Activated CD8-positive, alpha-beta memory T cell treated with anti-CD3 and anti-CD28 coated beads, Interleukin-2, amount 10 ng/mL, durations not matched to agents 7 days and 5 days (primary cell): ENCODE results near the gene MGAT5. TPM values are rescaled to one million over a fixed set of nuclear protein-coding genes. Genes with fewer than 3 reads are reported as not detected.

Source experiments
- ATAC-seq: fragments of 150-1000 bp; cut with Tn5 transposase; one replicate; pipeline ENCODE4 v1.10.0; 2021; ENCODE audit warnings: moderate library complexity
- CTCF ChIA-PET: fragments of 350-600 bp; sonication (Branson Sonifier 250); formaldehyde crosslinking; loops from one replicate; lab custom pipeline; 2021; ENCODE audit warnings: antibody characterized with exemption; lab: Charles Lee
- DNase-seq: peaks from one replicate; pipeline ENCODE4 v3.0.0-alpha.2; 2020
- H3K27ac Mint-ChIP-seq: one replicate; pipeline ENCODE4 v1.8.0; 2021; ENCODE audit warnings: mild to moderate bottlenecking, mixed read lengths
- H3K27me3 Mint-ChIP-seq: one replicate; pipeline ENCODE4 v1.8.0; 2021; ENCODE audit warnings: mixed read lengths
- H3K36me3 Mint-ChIP-seq: one replicate; pipeline ENCODE4 v1.8.0; 2021; ENCODE audit warnings: mild to moderate bottlenecking, mixed read lengths
- H3K4me1 Mint-ChIP-seq: one replicate; pipeline ENCODE4 v1.8.0; 2021; ENCODE audit warnings: mixed read lengths
- H3K4me3 Mint-ChIP-seq: one replicate; pipeline ENCODE4 v1.8.0; 2021; ENCODE audit warnings: mild to moderate bottlenecking, moderate library complexity, mixed read lengths
- H3K9me3 Mint-ChIP-seq: one replicate; pipeline ENCODE4 v1.8.0; 2022; ENCODE audit warnings: low read depth, mixed read lengths
- total RNA-seq, 2 experiments: library from RNA; stranded (reverse); gene quantifications; one replicate each; pipeline ENCODE4 v1.2.3, GENCODE V29; 2021

The MGAT5 gene
- total RNA-seq, 2 experiments from 2014 or later = 40.3 to 43.6 TPM

- Mint-ChIP-seq H3K36me3 (peaks cover 30% of the 10 kb centered on the region), H3K9me3 (no peaks in the 10 kb centered on the region), H3K27me3 (no peaks in the 10 kb centered on the region), H3K4me3 (no peak overlapping the region), H3K27ac (no peak overlapping the region), H3K4me1 (peaks cover 8% of the 10 kb centered on the region)
- CTCF ChIA-PET = interaction anchor here (1.1 kb wide), 1 partner anchor 9 kb away, joined by 3 read pairs; no protein-coding TSS in a partner anchor
- no peak for ATAC-seq
- no peak for DNase-seq
These were observed 92.3 kb downstream of the MGAT5 start for GRCh38 chr2:134346141-134346540.

- DNase-seq (no peak), ATAC-seq (peak; percentile 23)
- Mint-ChIP-seq H3K36me3 (peaks cover 35% of the 10 kb centered on the region), H3K4me1 (peaks cover 8% of the 10 kb centered on the region), H3K4me3 (no peak overlapping the region), H3K27me3 (no peaks in the 10 kb centered on the region), H3K27ac (no peak overlapping the region), H3K9me3 (no peaks in the 10 kb centered on the region)
- CTCF ChIA-PET = interaction anchor here (0.9 to 1.7 kb wide), 5 partner anchors 20 to 264 kb away, joined by 3 read pairs; no protein-coding TSS in a partner anchor
These were observed 93.9 kb downstream of the MGAT5 start for GRCh38 chr2:134347756-134348155.

- CTCF ChIA-PET = interaction anchor here (0.9 to 1.7 kb wide), 6 partner anchors 20 to 264 kb away, joined by 3 to 4 read pairs (median 3); no protein-coding TSS in a partner anchor
- ATAC-seq = peak; percentile 27
- Mint-ChIP-seq H3K27ac (peak overlapping the region; percentile 0), H3K27me3 (no peaks in the 10 kb centered on the region), H3K4me1 (peaks cover 8% of the 10 kb centered on the region), H3K4me3 (no peak overlapping the region), H3K36me3 (peaks cover 31% of the 10 kb centered on the region), H3K9me3 (no peaks in the 10 kb centered on the region)
- DNase-seq = no peak
These were observed 94.4 kb downstream of the MGAT5 start for GRCh38 chr2:134348239-134348638.

- Mint-ChIP-seq H3K27me3 (no peaks in the 10 kb centered on the region), H3K27ac (no peak overlapping the region), H3K9me3 (no peaks in the 10 kb centered on the region), H3K4me3 (no peak overlapping the region), H3K36me3 (peaks cover 31% of the 10 kb centered on the region), H3K4me1 (peaks cover 8% of the 10 kb centered on the region)
- CTCF ChIA-PET = interaction anchor here (1.2 to 1.7 kb wide), 3 partner anchors 21 to 63 kb away, joined by 3 to 4 read pairs (median 3); no protein-coding TSS in a partner anchor
- no peak for ATAC-seq
- DNase-seq = no peak
These were observed 94.9 kb downstream of the MGAT5 start for GRCh38 chr2:134348760-134349159.

GRCh38 chr2:134351016-134351415, 97.1 kb downstream of the MGAT5 start:
- no peak for ATAC-seq
- DNase-seq = no peak
- H3K9me3 Mint-ChIP-seq = no peaks in the 10 kb centered on the region
- no peaks in the 10 kb centered on the region for H3K27me3 Mint-ChIP-seq
- peaks cover 18% of the 10 kb centered on the region for H3K36me3 Mint-ChIP-seq
- no peak overlapping the region for H3K27ac Mint-ChIP-seq
- H3K4me1 Mint-ChIP-seq = peaks cover 8% of the 10 kb centered on the region
- H3K4me3 Mint-ChIP-seq = no peak overlapping the region
- CTCF ChIA-PET = no interaction called here

- peaks cover 16% of the 10 kb centered on the region for H3K36me3 Mint-ChIP-seq
- DNase-seq = no peak
- CTCF ChIA-PET = no interaction called here
- H3K27ac Mint-ChIP-seq = no peak overlapping the region
- H3K27me3 Mint-ChIP-seq = no peaks in the 10 kb centered on the region
- no peak for ATAC-seq
- no peak overlapping the region for H3K4me3 Mint-ChIP-seq
- H3K4me1 Mint-ChIP-seq = peaks cover 8% of the 10 kb centered on the region
- H3K9me3 Mint-ChIP-seq = no peaks in the 10 kb centered on the region
These were observed 98.0 kb downstream of the MGAT5 start for GRCh38 chr2:134351899-134352298.

- Mint-ChIP-seq H3K4me1 (peaks cover 6% of the 10 kb centered on the region), H3K4me3 (no peak overlapping the region), H3K36me3 (peaks cover 16% of the 10 kb centered on the region), H3K27me3 (no peaks in the 10 kb centered on the region), H3K9me3 (no peaks in the 10 kb centered on the region), H3K27ac (no peak overlapping the region)
- DNase-seq = no peak
- no peak for ATAC-seq
- CTCF ChIA-PET = interaction anchor here (1.3 kb wide), 1 partner anchor 124 kb away, joined by 3 read pairs; no protein-coding TSS in a partner anchor
These were observed 99.0 kb downstream of the MGAT5 start for GRCh38 chr2:134352844-134353243.

GRCh38 chr2:134354611-134355010, 100.7 kb downstream of the MGAT5 start:
- no peaks in the 10 kb centered on the region for H3K9me3 Mint-ChIP-seq
- H3K36me3 Mint-ChIP-seq = peaks cover 14% of the 10 kb centered on the region
- H3K27ac Mint-ChIP-seq = no peak overlapping the region
- ATAC-seq = no peak
- no peak for DNase-seq
- CTCF ChIA-PET = no interaction called here
- H3K4me3 Mint-ChIP-seq = no peak overlapping the region
- H3K4me1 Mint-ChIP-seq = no peaks in the 10 kb centered on the region
- H3K27me3 Mint-ChIP-seq = no peaks in the 10 kb centered on the region

GRCh38 chr2:134357814-134358213, 103.9 kb downstream of the MGAT5 start:
- Mint-ChIP-seq H3K36me3 (peaks cover 3% of the 10 kb centered on the region), H3K4me1 (no peaks in the 10 kb centered on the region), H3K27ac (no peak overlapping the region), H3K4me3 (no peak overlapping the region), H3K9me3 (no peaks in the 10 kb centered on the region), H3K27me3 (no peaks in the 10 kb centered on the region)
- no peak for ATAC-seq
- CTCF ChIA-PET = no interaction called here
- DNase-seq = no peak

GRCh38 chr2:134359367-134360081, 105.7 kb downstream of the MGAT5 start:
- no peaks in the 10 kb centered on the region for H3K9me3 Mint-ChIP-seq
- no peaks in the 10 kb centered on the region for H3K27me3 Mint-ChIP-seq
- DNase-seq (no peak), ATAC-seq (no peak)
- no peak overlapping the region for H3K4me3 Mint-ChIP-seq
- no peaks in the 10 kb centered on the region for H3K4me1 Mint-ChIP-seq
- H3K36me3 Mint-ChIP-seq = peaks cover 3% of the 10 kb centered on the region
- CTCF ChIA-PET = no interaction called here
- peak overlapping the region; percentile 23 for H3K27ac Mint-ChIP-seq

GRCh38 chr2:134360745-134361487, 107.0 kb downstream of the MGAT5 start:
- Mint-ChIP-seq H3K9me3 (no peaks in the 10 kb centered on the region), H3K4me1 (no peaks in the 10 kb centered on the region), H3K27ac (no peak overlapping the region), H3K27me3 (no peaks in the 10 kb centered on the region), H3K4me3 (no peak overlapping the region), H3K36me3 (peaks cover 4% of the 10 kb centered on the region)
- ATAC-seq (no peak), DNase-seq (no peak)
- CTCF ChIA-PET = interaction anchor here (1.3 kb wide), 1 partner anchor 12 kb away, joined by 3 read pairs; no protein-coding TSS in a partner anchor

- Mint-ChIP-seq H3K9me3 (no peaks in the 10 kb centered on the region), H3K4me1 (no peaks in the 10 kb centered on the region), H3K4me3 (no peak overlapping the region), H3K36me3 (peaks cover 4% of the 10 kb centered on the region), H3K27ac (no peak overlapping the region), H3K27me3 (no peaks in the 10 kb centered on the region)
- CTCF ChIA-PET = no interaction called here
- ATAC-seq = no peak
- DNase-seq = no peak
These were observed 107.8 kb downstream of the MGAT5 start for GRCh38 chr2:134361648-134362047.

- Mint-ChIP-seq H3K4me1 (no peaks in the 10 kb centered on the region), H3K27ac (no peak overlapping the region)
- CTCF ChIA-PET = no interaction called here
These were observed 108.3 kb downstream of the MGAT5 start for GRCh38 chr2:134362152-134362668.

More at GRCh38 chr2:134362152-134362668, 108.3 kb downstream of the MGAT5 start:
- peaks cover 6% of the 10 kb centered on the region for H3K36me3 Mint-ChIP-seq
- ATAC-seq (no peak), DNase-seq (no peak)
- no peaks in the 10 kb centered on the region for H3K9me3 Mint-ChIP-seq
- H3K4me3 Mint-ChIP-seq = no peak overlapping the region
- no peaks in the 10 kb centered on the region for H3K27me3 Mint-ChIP-seq
